ENCODE data around the gene FAM174B. TPM values are rescaled to one million over a fixed set of nuclear protein-coding genes. Genes with fewer than 3 reads are reported as not detected.

FAM174B gene
- total and polyA plus RNA-seq, 4 donors = 2.5 to 4.5 (median 3.8) TPM

GRCh38 chr15:92671406-92671805 lies 15.8 kb upstream of the FAM174B start:
- H3K4me3 ChIP-seq (ENCODE audit: low read depth in 1 of 3, low read length in 3 of 3) = no peak overlapping the region
- no peak overlapping the region for H3K27ac ChIP-seq (ENCODE audit: low read depth in 1 of 2, low read length in 2 of 2)
- no peak for DNase-seq (ENCODE audit: low spot score)
- TF ChIP-seq SP1 (IDR thresholded peaks at IDR 0.05) (no peak), JUND (IDR thresholded peaks at IDR 0.05) (no peak), NR2F2 (IDR thresholded peaks at IDR 0.05) (no peak), RAD21 (IDR thresholded peaks at IDR 0.05) (no peak), YY1 (IDR thresholded peaks at IDR 0.05) (no peak), TAF1 (conservative IDR thresholded peaks at IDR 0.05) (no peak), FOXA1 (IDR thresholded peaks at IDR 0.05) (no peak), FOXA2 (IDR thresholded peaks at IDR 0.05) (no peak), REST (IDR thresholded peaks at IDR 0.05) (no peak), RXRA (IDR thresholded peaks at IDR 0.05) (no peak)
- TF ChIP-seq, protein P1, sequence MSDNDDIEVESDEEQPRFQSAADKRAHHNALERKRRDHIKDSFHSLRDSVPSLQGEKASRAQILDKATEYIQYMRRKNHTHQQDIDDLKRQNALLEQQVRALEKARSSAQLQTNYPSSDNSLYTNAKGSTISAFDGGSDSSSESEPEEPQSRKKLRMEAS (IDR thresholded peaks at IDR 0.05) = no peak
- TF ChIP-seq, protein P2, sequence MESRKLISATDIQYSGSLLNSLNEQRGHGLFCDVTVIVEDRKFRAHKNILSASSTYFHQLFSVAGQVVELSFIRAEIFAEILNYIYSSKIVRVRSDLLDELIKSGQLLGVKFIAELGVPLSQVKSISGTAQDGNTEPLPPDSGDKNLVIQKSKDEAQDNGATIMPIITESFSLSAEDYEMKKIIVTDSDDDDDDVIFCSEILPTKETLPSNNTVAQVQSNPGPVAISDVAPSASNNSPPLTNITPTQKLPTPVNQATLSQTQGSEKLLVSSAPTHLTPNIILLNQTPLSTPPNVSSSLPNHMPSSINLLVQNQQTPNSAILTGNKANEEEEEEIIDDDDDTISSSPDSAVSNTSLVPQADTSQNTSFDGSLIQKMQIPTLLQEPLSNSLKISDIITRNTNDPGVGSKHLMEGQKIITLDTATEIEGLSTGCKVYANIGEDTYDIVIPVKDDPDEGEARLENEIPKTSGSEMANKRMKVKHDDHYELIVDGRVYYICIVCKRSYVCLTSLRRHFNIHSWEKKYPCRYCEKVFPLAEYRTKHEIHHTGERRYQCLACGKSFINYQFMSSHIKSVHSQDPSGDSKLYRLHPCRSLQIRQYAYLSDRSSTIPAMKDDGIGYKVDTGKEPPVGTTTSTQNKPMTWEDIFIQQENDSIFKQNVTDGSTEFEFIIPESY (IDR thresholded peaks at IDR 0.05) = no peak
- TF ChIP-seq, protein P3, sequence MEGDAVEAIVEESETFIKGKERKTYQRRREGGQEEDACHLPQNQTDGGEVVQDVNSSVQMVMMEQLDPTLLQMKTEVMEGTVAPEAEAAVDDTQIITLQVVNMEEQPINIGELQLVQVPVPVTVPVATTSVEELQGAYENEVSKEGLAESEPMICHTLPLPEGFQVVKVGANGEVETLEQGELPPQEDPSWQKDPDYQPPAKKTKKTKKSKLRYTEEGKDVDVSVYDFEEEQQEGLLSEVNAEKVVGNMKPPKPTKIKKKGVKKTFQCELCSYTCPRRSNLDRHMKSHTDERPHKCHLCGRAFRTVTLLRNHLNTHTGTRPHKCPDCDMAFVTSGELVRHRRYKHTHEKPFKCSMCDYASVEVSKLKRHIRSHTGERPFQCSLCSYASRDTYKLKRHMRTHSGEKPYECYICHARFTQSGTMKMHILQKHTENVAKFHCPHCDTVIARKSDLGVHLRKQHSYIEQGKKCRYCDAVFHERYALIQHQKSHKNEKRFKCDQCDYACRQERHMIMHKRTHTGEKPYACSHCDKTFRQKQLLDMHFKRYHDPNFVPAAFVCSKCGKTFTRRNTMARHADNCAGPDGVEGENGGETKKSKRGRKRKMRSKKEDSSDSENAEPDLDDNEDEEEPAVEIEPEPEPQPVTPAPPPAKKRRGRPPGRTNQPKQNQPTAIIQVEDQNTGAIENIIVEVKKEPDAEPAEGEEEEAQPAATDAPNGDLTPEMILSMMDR (IDR thresholded peaks at IDR 0.05; ENCODE audit: low read depth, low read length, missing input control) = no peak
- peaks cover 9 to 14% (median 13%) of the 10 kb centered on the region in 4 donors for H3K4me1 ChIP-seq (ENCODE audit: control insufficient read depth in 4 of 4, insufficient read depth in 4 of 4, low read length in 3 of 4)
- no peaks in the 10 kb centered on the region for H3K9me3 ChIP-seq (ENCODE audit: control insufficient read depth in 4 of 4, low read length in 3 of 4)
- H3K36me3 ChIP-seq (ENCODE audit: control insufficient read depth in 4 of 4, insufficient read depth in 3 of 4, low read depth in 1 of 4, low read length in 3 of 4) = no peaks in the 10 kb centered on the region
- H3K9ac ChIP-seq (ENCODE audit: low read depth in 1 of 2, low read length in 2 of 2) = no peak overlapping the region
- no peaks in the 10 kb centered on the region for H3K27me3 ChIP-seq (ENCODE audit: control insufficient read depth in 4 of 4, insufficient read depth in 4 of 4, low read length in 3 of 4)
- 89% methylated on average over 3 of the region's 3 CpGs for WGBS

GRCh38 chr15:92670621-92671020 lies 15.0 kb upstream of the FAM174B start:
- Histone ChIP-seq H3K9ac (ENCODE audit: low read depth in 1 of 2, low read length in 2 of 2) (no peak overlapping the region), H3K4me3 (ENCODE audit: low read depth in 1 of 3, low read length in 3 of 3) (no peak overlapping the region), H3K9me3 (ENCODE audit: control insufficient read depth in 4 of 4, low read length in 3 of 4) (no peaks in the 10 kb centered on the region), H3K27ac (ENCODE audit: low read depth in 1 of 2, low read length in 2 of 2) (no peak overlapping the region), H3K36me3 (ENCODE audit: control insufficient read depth in 4 of 4, insufficient read depth in 3 of 4, low read depth in 1 of 4, low read length in 3 of 4) (no peaks in the 10 kb centered on the region), H3K4me1 (ENCODE audit: control insufficient read depth in 4 of 4, insufficient read depth in 4 of 4, low read length in 3 of 4) (peaks cover 13 to 22% (median 18%) of the 10 kb centered on the region in 4 donors), H3K27me3 (ENCODE audit: control insufficient read depth in 4 of 4, insufficient read depth in 4 of 4, low read length in 3 of 4) (no peaks in the 10 kb centered on the region)
- no peak for DNase-seq (ENCODE audit: low spot score)
- WGBS = 91% methylated on average over 2 of the region's 2 CpGs
- TF ChIP-seq, protein P2 (IDR thresholded peaks at IDR 0.05) = no peak
- TF ChIP-seq NR2F2 (IDR thresholded peaks at IDR 0.05) (no peak), HNF4G (IDR thresholded peaks at IDR 0.05) (no peak), FOXA1 (IDR thresholded peaks at IDR 0.05) (no peak), YY1 (IDR thresholded peaks at IDR 0.05) (no peak), EGR1 (IDR thresholded peaks at IDR 0.05; ENCODE audit: low read depth in 2 of 2) (no peak), RXRA (IDR thresholded peaks at IDR 0.05) (no peak), JUND (IDR thresholded peaks at IDR 0.05) (no peak), SP1 (IDR thresholded peaks at IDR 0.05) (no peak), REST (IDR thresholded peaks at IDR 0.05) (no peak), HNF4A (conservative IDR thresholded peaks at IDR 0.05) (no peak), FOXA2 (IDR thresholded peaks at IDR 0.05) (no peak)
- TF ChIP-seq, protein P3 (IDR thresholded peaks at IDR 0.05; ENCODE audit: low read depth, low read length, missing input control) = no peak

Data from liver (tissue), 9 donors.